HG03066 (cell line): Measurements from ENCODE around the gene BARX2.
A peak's percentile ranks its signal among the peaks of the same experiment; 100 is the strongest.
"Not testable (repeated sequence)": the region's sequence is repeated elsewhere in the genome, so short reads cannot be mapped to it uniquely, and the experiment has no call there.

Experiments
- ATAC-seq: cut with Tn5 transposase; IDR thresholded peaks from one replicate; pipeline ENCODE4 v1.9.1; 2021; ENCODE audit warnings: low read depth; ENCODE audit not compliant: unreplicated experiment

BARX2 gene, protein sequence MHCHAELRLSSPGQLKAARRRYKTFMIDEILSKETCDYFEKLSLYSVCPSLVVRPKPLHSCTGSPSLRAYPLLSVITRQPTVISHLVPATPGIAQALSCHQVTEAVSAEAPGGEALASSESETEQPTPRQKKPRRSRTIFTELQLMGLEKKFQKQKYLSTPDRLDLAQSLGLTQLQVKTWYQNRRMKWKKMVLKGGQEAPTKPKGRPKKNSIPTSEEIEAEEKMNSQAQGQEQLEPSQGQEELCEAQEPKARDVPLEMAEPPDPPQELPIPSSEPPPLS

DNA sequence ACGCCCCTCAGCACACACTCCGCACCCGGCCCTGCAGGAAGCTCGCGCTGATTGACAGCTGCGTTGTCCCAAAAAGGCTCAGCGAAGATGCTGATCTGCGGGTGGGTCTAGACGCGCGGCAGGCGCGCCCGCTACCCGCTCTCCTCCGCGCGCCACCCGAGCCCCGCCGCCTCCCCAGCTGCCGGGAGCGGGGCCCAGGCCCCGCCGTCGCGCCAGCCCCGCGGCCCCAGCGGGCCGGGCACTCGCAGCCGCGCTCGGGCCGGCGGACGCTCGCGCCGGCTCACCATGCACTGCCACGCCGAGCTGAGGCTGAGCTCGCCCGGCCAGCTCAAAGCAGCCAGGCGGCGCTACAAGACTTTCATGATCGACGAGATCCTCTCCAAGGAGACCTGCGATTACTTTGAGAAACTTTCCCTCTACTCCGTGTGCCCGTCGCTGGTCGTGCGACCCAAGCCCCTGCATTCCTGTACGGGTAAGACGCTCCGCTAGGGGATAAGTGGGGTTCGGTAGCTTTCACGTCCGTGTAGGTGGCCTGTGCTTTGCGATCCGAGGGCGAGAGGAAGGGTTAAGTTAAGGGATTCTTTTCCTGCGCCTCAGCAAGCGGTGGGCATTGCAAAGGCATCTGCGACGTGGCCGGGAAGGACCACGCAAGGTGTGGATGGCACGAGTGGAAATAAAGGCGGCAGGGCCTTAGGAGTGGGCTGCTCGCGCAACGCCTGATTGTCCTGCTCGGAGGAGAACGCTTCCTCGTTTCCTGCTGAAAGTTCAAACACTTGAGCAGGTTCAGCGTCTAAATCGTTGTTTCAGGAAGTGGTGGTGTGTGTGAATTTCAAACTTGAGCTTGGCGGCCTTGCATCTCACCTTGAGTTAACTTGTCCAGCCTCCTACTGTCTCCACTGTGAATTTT lies at the start of gene BARX2:
BARX2 (plus strand) TSS at position 98 of the 907 bp plus-strand sequence; CDS start at position 286, 188 bp downstream.
- no peak for ATAC-seq

DNA sequence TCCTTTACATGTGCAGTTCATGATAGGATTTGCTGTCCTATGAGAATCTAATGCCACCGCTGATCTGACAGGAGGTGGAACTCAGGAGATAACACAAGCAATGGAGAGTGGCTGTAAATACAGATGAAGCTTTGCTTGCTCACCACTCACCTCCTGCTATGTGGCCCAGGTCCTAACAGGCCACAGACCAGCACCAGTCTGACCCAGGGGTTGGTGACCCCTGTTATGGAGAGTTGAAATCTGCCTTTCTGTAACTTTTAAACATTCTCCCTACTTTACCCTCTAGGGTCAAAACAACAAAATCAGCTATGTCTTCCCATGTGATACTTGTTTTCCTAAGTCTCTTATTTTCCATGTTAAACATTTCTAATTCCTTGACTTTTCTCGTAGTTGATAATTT lies 48.7 kb upstream of the BARX2 start:
- ATAC-seq = no peak

DNA sequence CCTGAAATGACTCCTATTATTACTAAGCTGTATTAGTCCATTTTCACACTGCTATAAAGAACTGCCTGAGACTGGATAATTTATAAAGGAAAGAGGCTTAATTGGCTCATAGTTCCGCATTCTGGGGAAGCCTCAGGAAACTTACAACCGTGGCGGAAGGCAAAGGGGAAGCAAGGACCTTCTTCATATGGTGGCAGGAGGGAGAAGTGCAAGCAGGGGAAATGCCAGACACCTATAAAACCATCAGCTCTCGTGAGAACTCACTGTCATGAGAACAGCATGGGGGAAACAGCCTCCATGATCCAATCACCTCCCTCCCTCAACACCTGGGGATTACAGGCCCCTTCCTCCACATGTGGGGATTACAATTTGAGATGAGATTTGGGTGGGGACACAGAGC lies 47.9 kb upstream of the BARX2 start:
- not testable (repeated sequence) for ATAC-seq

DNA sequence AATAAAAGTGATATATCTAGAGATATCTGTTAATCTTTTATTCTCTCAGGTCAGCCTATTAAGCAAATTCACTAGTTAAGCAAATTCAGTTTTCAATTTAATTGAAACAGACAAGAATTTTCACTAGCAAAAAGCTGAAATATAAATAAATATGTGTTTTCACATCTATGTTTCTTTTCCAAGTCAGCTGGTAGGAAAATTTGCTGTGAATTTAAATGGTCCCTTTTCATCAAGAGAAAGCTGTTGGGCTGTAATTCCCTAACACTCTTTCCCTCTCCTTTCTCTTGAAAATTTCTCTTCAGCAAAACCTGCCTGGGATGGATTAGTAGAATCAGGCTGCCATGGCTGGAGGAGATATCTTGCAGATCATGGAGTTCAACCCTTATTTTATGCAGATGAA lies 46.9 kb upstream of the BARX2 start:
- ATAC-seq = no peak

DNA sequence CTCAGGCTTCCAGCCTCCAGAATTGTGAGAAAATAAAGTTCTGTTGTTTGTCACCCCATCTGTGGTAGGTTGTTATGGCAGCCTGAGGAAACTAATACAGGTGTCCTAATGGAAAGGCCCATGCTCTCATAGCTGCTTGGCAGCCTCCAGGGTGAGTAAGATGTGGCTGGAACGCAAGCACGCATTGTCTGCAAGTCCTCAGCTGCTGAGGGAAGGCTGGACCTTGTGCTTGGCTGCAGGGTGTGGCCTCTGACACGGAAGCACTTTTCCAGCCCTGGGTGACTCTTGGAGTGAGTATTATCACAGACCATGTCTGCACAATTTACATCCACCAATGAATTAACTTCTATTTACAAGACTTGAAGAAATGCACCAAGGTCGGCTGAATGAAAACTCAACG lies 44.4 kb upstream of the BARX2 start:
- ATAC-seq = no peak

DNA sequence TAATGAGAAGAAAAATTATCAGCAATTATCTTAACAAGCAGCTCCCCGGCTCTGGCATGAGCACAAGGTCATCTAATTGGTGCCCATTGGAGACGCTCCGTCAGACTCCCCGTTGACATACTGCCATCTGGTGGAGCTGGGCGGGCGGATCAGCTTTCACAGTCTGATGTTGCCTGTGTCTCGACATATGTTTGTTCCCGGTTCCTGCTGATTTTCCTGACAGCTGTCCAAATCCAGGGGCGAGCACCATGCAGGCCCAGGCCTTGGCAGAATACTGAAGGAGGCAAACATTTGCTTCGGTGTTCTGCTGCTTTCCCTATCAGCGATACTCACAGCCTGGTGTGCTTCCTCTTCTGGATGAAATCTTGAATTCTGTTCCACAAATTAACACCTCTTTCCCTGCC lies 43.8 kb upstream of the BARX2 start:
- peak; percentile 84 for ATAC-seq

DNA sequence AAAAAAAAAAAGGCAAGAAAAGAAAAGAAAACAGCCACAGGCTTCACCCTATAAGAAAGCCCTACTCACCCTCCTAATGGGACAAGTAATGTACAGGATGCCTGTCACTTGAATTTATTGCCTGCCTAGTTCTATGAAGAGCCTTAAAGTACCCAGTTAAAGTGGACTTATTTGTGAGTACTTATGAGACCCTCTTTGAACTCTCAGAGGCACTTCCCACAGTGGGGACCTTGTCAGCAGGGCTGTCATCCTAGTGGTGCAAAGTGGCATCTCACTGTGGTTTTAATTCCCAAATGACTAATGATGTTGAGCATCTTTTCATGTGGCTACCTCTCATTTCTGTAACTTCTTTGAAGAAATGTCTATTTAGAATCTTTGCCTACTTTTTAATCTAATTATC lies 41.8 kb upstream of the BARX2 start:
- ATAC-seq = no peak

DNA sequence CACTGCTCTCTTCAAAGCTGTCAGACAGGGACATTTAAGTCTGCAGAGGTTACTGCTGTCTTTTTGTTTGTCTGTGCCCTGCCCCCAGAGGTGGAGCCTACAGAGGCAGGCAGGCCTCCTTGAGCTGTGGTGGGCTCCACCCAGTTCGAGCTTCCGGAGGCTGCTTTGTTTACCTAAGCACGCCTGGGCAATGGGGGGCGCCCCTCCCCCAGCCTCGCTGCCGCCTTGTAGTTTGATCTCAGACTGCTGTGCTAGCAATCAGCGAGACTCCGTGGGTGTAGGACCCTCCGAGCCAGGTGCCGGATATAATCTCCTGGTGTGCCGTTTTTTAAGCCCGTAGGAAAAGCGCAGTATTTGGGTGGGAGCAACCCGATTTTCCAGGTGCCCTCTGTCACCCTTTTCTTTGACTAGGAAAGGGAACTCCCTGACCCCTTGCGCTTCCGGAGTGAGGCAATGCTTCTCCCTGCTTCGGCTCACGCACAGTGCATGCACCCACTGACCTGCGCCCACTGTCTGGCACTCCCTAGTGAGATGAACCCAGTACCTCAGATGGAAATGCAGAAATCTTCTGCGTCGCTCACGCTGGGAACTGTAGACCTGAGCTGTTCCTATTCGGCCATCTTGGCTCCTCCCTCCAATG lies 31.2 kb upstream of the BARX2 start:
- not testable (repeated sequence) for ATAC-seq

DNA sequence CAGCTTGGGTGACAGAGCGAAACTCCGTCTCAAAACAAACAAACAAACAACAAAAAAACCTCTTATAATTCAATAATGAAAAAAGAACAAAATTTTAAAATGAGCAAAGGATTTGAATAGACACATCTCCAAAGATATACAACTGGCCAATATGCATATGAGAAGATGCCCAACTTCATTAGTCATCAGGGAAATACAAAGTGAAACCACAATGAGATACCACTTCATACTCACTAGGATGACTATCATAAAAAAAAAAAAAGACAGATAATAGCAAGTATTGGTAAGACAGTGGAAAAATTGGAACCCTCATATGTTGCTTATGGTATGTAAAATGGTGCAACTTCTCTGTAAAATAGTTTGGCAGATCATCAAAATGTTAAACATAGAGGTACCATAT lies 28.7 kb upstream of the BARX2 start:
- ATAC-seq = no peak

DNA sequence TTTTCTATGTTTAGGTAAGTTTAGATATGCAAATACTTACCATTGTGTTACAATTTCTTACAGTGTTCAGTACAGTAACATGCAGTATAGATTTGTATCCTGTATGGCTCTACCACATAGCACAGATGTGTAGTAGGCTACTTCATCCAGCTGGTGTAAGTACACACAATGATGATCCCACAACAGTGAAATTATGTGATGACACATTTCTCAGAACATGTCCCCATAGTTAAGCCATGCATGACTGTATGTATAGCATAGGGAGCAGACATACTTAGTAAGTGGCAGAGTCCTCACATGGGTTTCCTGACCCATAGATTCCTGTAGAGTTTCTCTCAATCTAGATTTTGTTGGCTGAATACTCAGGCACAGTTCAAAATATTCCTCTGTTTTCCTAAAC lies 26.8 kb upstream of the BARX2 start:
- no peak for ATAC-seq

DNA sequence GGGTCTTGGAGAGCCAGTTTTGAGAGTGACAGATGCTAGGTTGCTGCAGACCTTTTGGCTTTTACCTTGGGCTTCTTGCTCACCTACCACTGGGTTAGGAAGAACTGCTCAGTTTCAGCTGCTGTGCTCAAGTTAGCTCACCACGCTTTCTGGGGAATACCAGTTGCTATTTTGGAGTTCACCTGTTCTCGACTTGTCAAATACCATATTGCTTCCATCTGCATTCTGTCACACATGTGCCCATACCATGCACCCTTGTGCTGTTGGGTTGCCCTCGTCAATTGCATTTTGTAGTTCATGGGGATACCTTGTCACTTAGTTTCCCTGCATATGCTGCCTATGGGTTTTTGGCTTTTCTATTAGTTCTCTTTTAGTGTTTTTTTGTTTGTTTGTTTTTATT lies 23.0 kb upstream of the BARX2 start:
- ATAC-seq = no peak

DNA sequence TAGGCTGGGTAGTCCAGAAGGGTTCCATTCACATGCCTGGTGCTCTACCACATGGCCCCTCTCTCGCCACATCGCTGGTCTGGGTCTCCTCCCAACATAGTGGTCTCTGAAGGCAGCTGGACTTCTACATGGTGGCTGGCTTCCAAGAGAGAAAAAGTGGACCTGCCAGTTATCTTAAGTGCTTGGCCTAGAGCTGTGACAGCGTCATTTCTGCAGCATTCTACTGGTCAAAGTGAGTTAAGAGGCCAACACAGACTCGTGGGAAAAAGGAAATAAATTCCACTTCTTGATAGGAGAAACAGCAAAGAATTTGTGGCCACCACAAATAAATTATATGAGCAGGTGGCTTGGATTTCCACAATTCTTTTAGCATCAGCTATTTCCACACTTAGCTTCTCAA lies 21.0 kb upstream of the BARX2 start:
- no peak for ATAC-seq

DNA sequence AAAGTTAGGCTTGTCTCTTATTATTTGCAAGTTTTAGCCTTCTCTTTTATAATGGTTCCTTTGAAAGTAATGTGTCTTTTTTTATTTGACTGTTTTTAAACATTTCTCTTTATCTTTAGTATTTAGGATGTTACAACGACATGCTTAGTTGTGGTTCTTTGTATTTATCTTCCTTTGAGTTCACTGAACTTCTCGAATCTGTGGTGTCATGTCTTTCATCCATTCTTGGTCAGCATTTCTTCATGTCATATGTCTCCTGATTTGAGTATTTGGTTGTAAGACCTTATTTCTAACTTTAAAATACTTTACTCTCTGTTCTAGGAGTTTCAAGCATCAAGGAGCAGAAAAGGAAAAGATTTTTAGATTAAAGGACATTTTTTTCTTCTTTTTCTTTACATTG lies 15.9 kb upstream of the BARX2 start:
- no peak for ATAC-seq

DNA sequence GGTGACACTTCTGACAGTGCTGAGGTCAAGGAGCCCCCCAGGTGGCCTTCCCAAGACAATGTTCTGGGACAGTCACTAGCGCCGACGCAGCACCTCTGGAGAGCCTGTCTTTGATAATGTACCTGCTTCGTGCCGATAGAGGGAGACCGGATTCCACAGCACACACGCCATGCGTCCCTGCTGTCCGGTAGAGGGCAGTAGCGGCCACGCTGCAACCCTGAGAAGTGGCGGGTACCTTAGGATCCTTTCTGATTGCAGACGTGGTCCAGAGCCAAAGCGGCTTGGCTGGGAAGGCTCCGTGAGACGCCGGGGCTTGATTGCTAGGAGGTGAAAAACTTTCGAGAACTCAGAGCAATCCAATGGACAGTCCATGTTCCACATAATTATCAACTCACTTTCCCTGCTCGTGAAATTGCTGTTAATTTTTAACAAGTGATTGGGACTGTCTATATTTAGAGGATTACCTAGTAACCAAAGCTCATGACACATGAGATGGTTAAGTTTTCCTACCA lies 11.4 kb upstream of the BARX2 start:
- peak; percentile 100 for ATAC-seq

DNA sequence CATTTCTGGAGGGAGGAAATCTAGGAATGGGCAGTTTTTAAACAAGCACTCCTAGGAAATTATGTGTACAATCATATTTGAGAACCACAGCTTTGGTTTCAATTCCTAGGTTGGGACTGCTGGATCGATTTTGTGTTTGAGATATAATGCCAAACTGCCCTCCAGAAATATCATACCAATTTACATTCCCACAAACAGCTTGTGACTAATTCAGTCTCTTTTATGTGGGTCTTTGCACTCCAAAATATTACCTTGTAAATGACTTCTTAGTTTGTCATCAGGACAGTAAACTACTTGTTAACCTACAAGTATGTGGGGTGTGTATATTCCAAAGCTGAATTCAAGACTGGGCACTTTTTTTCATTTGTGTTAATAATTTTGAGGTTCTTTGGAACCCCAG lies 9.8 kb upstream of the BARX2 start:
- no peak for ATAC-seq

DNA sequence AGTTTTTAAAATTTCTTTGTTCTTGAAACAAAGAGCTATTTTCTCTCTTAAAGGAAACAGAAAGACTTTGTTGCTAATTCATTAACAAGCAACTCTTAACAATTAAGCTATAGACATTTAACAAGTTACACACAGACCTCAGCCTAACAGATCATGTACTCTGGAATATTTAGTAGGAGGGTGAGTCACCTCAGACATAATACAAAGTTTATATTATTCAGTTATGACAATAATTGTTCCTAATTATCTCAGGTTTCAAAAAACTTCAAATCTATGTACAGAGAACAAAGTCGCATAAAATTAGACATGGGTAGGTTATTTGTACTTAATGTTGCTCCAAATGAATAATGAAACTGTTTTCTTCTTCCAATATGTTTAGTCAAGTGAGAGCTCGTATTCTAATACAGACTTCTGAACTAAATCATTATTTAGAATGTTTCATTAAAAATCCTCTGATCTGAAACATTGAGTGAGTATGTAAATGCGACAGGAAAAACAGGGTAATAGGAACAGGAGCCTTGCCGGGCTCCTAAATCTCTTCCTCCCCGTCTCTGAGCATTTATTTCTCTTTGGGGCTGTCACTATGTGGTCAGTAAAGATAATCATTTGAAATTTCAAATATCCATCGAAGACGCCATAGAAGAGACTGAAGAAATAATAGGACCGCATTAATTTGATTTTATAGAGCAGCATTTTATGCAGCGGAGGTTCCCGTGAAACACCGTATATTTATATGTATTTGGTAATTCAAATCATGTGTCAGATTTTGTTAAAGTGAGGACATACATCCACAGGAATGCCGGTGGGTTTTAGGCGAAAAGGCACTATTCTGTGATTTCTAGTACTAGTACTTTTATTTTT lies 8.7 kb upstream of the BARX2 start:
- no peak for ATAC-seq

DNA sequence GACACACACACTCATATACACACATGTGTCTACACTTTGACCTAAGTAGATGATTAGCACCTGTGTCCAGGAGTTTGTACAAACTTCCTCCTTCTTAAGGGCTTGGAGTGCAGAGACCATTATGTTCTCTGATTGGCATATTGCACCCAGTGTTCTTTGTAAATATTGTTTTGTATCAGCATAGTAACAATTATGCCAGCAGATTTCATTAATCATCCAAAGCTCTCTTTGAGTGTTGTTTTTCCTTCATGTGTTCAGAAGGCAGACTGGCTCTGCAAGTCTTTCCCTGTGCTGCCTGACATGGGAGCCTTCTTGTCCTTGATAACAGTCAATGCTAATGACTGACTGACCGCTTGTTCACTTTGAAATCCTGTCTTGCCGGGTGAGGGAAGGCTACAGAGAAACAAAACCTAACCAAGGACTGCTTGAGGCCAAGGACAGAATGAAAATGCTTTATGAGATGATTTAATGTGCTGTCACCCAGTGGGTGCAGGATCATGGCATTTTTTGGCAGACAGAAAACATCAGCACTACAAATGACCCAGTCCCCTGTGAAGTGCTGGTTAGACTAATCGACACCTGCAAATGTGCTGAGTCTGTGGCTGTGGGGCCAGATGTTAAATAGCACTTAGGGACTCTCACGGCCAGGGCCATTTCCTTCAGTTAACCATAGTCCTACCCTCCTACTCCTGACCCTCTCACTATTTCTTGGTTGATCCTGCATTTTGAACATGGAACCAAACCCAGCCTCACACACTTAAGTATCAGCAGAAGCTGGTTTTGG lies 6.6 kb upstream of the BARX2 start:
- no peak for ATAC-seq

DNA sequence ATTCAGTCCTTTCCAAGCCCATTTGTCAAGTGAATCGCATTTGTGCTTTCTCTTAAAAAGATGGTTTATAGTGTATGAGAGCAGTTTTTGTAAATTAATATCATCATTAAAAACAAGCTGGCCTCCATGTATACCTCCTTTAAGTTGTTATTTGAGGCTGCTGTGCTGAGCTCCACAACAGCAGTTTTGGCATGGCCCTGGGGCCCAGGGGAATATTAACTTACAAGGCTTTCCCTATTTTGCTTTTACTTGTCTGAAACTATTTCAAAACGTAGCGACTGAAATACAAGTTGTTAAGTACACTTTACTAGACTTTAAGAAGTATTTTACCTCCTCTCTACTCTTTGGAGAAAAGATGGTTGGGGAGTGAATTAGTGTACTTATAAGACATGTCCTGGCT lies 4.9 kb upstream of the BARX2 start:
- no peak for ATAC-seq

DNA sequence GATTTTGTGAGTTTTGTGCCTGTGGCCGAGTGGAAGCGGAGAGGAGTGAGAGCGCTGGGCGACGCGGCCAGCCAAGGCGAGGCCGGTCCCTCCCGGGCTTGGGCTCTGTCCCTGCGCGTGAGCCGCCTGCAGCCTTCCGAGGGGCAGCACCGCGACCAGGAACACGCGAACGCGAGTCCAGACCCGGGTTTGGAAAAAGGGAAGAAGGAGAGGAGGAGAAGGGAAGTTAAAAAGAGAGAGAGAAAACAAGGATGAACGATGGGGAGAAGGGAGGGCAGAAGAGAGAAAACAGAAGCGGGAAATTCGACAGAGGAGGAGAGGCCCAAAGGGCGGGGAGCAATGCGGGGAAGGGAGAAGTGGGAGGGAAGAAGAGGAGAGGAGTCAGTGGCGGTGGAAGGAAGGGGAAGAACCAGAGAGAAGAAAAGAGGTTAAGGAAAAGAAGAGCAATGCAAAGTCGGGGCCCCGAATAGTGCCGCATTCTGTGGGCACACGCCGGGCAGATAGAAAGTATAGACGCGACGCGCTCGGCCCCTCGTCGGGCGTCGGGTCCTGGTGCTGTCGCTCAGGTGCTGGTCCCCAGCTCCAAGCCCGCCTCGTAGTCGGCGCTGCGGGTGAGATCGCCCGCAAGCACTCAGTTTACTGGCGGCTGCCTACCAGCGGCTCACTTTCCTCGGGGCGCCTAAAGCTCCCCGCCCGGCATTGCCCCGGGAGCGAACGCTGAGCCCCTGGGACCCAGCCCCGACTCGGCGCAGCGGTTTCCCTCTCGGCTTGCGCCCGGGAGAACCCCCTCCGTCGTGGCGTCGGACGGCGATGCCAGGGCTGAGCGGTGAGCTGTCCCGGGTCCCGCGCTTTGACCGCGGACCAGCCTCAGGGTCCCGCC lies 2.8 kb upstream of the BARX2 start:
- ATAC-seq = no peak
